ENCODE measurements around the gene RYR1. TPM values are rescaled to one million over a fixed set of nuclear protein-coding genes. Genes with fewer than 3 reads are reported as not detected.
A peak's percentile ranks its signal among the peaks of the same experiment; 100 is the strongest.

RYR1 gene
- total RNA-seq (ENCODE audit: low replicate concordance), result under 0.01 TPM in 1 of 2 replicates, not detected in the other

DNA sequence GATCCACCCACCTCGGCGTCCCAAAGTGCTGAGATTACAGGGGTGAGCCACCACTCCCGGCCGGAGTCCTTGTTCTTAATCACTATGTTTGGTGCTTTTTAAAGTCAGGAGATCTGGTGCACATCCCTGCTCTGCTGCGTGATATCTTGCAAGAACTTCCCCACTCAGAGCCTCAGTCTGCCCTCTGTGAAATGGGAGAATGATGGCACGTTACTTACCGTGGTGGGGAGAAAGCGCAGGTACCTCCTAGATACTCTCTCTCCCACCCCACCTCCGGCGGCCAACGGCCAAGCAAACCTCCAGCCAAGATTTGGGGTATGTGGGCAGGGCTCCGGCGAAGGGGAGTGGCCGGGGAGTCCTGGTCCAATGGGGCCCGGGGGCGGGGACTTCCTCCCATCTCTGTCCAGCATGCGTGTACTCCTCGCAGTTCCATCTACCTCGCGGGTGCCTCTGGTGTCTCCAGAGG, at the start of gene RYR1:
Gene RYR1 (plus strand): TSS at position 424 of the 466 bp plus-strand sequence. CDS start 139 bp downstream, outside the sequence.
- TF ChIP-seq, protein P1, sequence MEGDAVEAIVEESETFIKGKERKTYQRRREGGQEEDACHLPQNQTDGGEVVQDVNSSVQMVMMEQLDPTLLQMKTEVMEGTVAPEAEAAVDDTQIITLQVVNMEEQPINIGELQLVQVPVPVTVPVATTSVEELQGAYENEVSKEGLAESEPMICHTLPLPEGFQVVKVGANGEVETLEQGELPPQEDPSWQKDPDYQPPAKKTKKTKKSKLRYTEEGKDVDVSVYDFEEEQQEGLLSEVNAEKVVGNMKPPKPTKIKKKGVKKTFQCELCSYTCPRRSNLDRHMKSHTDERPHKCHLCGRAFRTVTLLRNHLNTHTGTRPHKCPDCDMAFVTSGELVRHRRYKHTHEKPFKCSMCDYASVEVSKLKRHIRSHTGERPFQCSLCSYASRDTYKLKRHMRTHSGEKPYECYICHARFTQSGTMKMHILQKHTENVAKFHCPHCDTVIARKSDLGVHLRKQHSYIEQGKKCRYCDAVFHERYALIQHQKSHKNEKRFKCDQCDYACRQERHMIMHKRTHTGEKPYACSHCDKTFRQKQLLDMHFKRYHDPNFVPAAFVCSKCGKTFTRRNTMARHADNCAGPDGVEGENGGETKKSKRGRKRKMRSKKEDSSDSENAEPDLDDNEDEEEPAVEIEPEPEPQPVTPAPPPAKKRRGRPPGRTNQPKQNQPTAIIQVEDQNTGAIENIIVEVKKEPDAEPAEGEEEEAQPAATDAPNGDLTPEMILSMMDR (IDR thresholded peaks at IDR 0.05; ENCODE audit: insufficient read depth, low read length), result no peak
- no peak for DNase-seq (ENCODE audit: low read depth)

DNA sequence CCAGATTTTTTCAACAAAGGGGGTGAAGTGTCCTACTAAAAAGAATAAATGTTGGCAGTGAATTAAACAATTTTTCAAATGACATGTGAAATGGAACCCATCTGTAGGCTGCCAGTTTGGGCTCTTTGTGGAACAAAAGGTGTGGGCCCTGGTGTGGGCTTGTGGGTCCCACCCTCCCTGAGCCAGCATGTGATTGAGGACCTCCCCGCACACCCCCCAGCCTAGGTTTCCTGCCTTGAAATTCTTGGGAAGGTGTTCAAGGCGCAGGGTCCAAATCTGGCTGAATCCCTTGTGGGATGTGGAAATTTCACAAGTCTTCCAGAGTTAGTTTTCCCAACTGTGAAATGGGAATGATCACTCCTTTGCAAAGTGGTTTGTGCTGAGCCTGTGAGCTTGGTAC, 49.7 kb upstream of the RYR1 start:
- DNase-seq (ENCODE audit: low read depth), result no peak
- TF ChIP-seq, protein P1 (IDR thresholded peaks at IDR 0.05; ENCODE audit: insufficient read depth, low read length), result no peak
- H3K4me3 ChIP-seq (ENCODE audit: low read depth, low read length), result no peak overlapping the region

More for the DNA sequence above, at the start of gene RYR1:
- no peak within 1 kb of the TSS for H3K4me3 ChIP-seq (ENCODE audit: low read depth, low read length)

DNA sequence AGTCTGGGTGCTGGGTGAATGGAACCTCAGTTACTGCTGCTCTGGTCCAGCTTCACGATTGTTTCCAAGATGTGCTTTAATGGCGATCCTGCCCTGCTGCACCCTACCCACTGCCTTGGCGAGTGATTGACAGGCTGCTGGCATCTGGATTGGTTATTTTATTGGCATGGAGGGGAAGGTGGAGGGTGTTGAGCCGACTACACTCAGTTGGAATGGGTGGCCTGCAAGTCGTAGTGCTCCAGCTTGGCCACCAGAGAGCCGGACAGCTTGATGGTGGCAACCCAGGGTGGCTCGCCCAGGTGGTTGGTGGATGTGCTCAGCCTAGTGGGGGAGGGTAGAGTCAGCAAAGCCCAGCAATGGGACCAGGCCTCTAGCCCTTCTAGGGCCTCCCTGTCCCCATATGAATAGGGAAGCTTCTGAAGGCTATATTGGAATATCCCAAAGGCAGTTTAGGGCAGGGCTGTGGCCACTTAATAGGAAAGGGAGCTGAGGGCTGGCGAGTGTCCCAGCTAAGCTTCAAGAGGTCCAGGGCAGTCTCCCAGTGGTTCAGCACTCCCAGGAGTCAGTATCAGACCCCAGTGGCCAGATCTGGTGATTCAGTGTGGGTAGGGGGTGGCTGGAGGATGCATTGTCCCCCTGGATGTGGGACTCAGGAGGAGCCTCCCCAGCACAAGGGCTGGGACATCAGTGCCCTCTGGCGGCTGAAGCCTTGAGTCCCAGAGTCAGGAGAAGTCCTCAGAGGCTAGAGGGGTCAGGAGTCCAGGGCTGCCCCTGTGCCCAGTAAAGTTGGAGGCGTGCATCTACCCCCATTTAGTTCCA, 49.1 kb upstream of the RYR1 start:
- no peak for DNase-seq (ENCODE audit: low read depth)
- H3K4me3 ChIP-seq (ENCODE audit: low read depth, low read length), result no peak overlapping the region
- TF ChIP-seq, protein P1 (IDR thresholded peaks at IDR 0.05; ENCODE audit: insufficient read depth, low read length), result peak; percentile 34

DNA sequence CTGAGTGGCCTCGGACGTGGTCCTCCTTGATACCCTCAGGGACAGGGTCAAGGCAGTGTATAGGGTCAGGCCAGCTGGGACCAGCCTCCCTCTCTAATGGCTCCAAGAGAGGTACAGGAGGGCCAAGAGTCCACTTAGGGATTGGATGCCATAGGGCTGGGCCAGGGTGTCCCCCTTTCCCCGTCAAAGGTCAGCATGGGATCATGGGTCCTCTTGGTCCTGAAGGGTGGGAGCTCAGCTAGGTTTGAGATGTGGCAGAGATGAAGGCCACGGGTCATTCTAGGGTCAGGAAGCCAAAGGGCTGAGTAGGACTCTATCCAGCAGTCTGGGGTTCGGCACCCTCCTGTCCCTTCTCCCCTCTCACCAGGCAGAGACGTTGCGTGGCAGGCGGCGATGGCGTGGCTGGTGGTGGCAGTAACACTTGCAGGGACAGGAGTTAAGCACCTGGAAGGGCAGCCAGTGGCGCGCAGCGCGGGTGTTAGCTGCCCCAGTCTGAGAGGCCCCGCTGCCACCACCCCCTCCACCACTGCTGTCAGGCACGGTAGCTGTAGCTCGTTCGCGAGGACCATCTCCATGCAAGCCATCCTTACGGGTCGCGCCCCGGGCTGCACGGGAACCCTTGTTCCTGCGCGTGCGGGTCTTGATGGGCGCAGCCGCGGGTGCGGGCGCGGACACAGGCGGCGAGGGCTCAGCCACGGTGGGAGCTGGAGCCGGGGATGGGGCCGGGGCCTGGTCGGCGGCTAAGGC, 48.3 kb upstream of the RYR1 start:
- TF ChIP-seq, protein P1 (IDR thresholded peaks at IDR 0.05; ENCODE audit: insufficient read depth, low read length), result no peak
- no peak for DNase-seq (ENCODE audit: low read depth)
- H3K4me3 ChIP-seq (ENCODE audit: low read depth, low read length), result no peak overlapping the region

DNA sequence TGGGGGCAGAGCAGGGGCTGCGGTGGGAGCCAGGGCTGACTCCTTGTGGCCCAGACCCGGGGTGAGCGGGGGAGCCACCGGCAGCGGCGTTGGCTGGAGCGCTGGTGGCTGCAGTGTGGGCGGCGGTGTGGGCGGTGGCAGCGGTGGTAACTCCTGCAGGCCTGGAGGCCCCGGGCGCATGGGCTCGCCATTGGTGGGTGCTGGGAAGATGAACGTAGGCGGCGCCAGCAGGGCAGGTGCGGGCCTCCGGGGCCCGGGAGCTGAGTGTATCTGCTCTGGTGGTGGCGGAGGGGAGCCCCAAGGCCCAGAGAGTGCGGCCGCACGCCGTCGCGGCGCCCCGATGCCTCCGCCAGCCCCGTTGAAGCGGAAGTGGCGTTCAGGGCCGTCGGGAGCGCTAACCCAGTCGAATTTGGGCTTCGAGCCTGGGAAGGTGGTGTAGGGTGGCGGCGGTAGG, 47.7 kb upstream of the RYR1 start:
- no peak for DNase-seq (ENCODE audit: low read depth)
- H3K4me3 ChIP-seq (ENCODE audit: low read depth, low read length), result no peak overlapping the region
- TF ChIP-seq, protein P1 (IDR thresholded peaks at IDR 0.05; ENCODE audit: insufficient read depth, low read length), result no peak

DNA sequence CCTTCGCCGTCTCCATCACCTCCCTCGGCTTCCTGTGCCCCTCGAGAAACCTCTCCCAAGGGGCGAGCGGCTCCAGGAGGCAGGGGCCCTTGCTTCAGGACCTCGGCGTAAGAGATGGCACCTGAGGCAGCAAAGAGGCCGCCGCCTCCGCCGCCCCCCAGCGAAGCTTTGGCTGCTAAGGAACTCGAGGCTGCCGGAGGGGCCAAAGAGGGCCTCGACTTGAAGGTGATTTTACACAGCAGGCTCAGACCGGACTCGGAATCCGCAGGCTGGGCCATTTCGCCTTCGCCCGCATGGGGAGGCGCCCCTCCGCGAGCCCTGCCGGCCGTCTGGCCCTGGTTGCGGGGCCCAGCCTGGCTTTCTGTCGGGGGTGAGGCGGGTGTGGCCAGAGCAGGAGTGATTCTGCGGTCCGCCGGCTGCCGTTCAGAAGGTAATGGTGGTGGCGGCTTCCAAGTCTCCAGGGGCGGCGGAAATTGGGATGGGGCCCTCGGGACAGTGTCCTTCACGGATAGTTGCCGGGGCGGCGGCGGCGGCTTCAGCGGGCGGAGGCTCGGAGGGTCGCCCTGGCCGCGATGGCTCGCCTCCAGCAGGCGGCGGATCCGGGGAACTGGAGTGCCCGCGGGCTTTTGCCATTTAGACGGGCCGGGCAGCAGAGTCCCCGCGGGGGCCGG, 47.1 kb upstream of the RYR1 start:
- TF ChIP-seq, protein P1 (IDR thresholded peaks at IDR 0.05; ENCODE audit: insufficient read depth, low read length), result no peak
- no peak for DNase-seq (ENCODE audit: low read depth)
- H3K4me3 ChIP-seq (ENCODE audit: low read depth, low read length), result no peak overlapping the region

Data from fibroblast of the aortic adventitia (primary cell).